ENCODE data around the gene GOLGA6L2. TPM values are rescaled to one million over a fixed set of nuclear protein-coding genes. Genes with fewer than 3 reads are reported as not detected.

The GOLGA6L2 gene, protein sequence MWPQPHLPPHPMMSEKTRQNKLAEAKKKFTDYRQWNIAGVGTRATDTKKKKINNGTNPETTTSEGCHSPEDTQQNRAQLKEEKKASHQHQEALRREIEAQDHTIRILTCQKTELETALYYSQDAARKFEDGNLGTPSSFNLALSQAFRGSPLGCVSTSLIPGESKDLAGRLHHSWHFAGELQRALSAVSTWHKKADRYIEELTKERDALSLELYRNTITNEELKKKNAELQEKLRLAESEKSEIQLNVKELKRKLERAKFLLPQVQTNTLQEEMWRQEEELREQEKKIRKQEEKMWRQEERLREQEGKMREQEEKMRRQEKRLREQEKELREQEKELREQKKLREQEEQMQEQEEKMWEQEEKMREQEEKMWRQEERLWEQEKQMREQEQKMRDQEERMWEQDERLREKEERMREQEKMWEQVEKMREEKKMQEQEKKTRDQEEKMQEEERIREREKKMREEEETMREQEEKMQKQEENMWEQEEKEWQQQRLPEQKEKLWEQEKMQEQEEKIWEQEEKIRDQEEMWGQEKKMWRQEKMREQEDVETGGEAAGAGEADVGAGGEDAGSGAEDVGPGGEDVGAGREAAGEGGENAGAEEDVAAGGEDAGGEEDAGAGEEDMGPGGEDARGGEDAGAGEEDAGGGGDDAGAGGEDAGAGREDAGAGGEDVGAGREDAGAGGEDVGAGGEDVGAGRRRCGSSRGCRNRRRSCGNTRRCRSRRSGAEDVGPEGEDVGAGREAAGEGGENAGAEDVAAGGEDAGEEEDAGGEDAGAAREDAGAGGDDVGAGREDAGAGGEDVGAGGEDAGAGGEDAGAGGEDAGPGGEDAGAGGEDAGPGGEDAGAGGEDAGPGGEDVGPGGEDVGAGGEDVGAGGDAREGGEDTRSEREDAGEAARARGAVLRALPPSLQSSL
- total RNA-seq, result not detected in 2 replicates

GRCh38 chr15:23447107-23447500 lies at the start of gene GOLGA6L2:
GOLGA6L2 (minus strand) TSS chr15:23447243; CDS start chr15:23447181, 62 bp downstream.

Other genes with a start within 250 kb of the GOLGA6L2 start
- gene GOLGA6L26, start 113.0 kb downstream of the GOLGA6L2 start, total RNA-seq, result not detected in 2 replicates
- gene GOLGA8S, start 92.5 kb downstream of the GOLGA6L2 start, total RNA-seq, result not detected in 2 replicates
- under 0.01 TPM in 1 of 2 replicates, not detected in the other for gene MKRN3, start 118.4 kb upstream of the GOLGA6L2 start, total RNA-seq
- gene MAGEL2, start 200.6 kb upstream of the GOLGA6L2 start, total RNA-seq, result 0.45 and 0.84 TPM in 2 replicates
- 82.5 and 93.0 TPM in 2 replicates for gene NDN, start 240.1 kb upstream of the GOLGA6L2 start, total RNA-seq